IPS DF 4.7 (cell line): ENCODE data around the gene L3MBTL4.
A peak's percentile ranks its signal among the peaks of the same experiment; 100 is the strongest.

ENCODE experiments used
- DNase-seq: peaks from one replicate; pipeline ENCODE4 v3.0.0-alpha.2; 2013; ENCODE audit warnings: low spot score; ENCODE audit errors: extremely low read depth

L3MBTL4 gene

DNA sequence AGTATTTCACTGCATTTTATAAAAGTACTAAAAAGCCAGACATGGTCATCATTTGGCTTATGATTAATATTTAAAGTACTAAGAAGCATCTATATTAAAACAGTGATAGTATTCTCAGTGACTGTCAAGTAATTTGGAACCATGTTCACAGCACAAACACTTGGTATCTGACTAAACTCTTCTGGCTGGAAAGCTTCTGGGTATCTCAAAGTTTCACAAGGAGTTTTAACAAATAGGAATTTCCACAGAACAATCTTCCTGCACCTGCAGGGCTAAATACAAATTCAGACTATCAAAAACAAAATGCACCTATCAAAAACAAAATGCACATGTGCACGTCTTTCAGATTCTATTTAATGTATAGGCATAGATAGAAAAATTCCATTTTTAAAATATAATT, 158.8 kb downstream of the L3MBTL4 start:
- DNase-seq: no peak

DNA sequence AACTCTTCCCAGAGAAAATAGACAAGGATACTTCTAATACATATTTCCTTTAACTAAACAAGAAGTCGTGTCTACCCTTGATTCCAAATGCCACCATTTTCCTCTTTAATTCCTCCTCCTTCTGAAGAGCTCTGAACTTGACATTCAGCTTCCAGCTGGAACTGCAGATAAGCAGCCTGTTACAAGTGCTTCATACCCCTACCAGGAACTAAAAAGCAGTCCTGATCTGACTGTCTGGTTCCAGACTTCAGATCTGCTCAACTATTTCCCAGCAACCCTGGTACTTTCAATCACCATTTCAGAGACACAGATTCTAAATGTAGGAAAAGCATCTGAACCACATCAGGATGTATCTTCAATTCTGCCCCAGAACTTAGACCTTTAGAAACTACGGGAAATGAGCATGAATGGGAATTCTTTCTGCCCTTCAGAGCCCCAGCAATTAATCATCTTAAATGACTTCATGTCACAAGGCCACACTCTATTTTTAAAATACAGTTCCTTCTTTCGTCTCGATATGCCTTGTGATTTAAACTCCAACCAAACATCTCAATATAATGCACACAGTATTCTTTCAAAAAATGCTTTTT, 159.5 kb downstream of the L3MBTL4 start:
- no peak for DNase-seq

DNA sequence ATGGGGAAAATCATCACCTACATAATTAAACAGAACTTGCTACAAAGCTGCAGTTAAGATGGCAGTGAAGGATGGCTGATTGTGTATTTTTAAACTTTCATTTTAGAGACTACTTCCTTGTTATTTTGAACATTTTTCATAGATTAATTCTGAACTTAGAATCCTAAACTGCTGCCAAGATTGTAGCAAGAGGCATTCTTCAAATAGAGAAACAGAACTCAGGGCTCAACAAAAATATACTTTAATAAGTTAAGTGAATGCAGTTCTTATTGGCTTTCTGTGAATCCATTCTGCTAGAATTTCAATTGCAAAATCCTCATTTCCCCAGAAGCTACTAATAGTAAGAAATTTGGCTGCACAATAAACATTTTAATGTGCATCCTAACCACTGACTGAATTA, 160.3 kb downstream of the L3MBTL4 start:
- DNase-seq: no peak

DNA sequence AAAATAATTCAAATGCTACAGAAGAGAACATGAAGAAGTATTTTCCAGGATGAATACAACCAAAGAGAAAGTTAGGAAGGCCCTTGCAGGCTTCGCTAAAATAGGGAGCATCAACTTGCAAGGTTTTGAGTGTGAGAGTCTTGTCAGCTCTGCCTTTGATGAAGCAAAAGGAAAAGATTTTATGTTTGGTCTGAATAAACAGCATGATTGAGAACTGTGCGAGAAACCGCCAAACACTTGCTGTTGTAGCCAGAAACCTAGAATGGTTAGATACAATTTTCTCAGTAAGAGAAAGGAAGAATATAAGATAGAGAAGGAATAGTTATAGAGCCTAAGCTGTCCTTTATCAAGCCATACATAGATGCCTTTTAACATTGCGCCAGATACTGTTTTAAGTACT, 163.6 kb downstream of the L3MBTL4 start:
- no peak for DNase-seq

DNA sequence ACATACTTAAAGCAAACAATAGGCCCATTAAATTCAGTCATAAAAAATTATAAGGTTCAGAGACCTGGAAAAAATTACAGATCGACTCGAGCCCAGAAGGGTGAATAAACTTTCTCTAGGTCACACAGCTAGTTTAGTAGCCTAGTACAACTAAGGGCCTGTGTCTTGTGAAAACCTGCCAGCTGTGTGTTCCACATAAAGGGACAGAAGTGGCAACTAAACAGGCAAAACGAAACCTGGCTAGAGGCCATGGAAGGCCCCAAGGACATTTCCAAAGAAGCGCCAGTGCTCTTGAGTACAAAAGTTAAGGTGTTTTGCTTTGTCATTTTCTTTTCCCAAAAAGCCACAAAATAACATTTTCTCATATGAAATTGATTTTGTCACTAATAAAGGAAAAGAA, 164.9 kb downstream of the L3MBTL4 start:
- DNase-seq: no peak

DNA sequence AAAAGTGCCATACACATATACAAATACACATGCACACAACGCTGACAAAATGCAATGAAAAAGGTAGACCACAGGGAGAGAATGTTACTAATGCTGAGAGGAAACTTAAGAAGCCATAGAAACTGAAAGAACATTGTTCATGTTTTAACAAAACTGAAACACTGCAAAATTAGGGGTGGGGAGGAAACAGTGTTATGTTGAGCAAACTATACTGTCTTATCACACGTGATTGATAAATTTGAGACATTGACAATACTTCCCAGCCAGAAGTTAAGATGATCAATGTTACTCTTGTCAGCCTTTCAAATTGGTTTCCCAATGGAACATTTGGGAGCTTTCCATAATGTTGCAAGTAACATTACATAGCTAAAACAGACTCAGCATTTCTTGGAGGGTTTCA, 165.5 kb downstream of the L3MBTL4 start:
- DNase-seq: no peak

DNA sequence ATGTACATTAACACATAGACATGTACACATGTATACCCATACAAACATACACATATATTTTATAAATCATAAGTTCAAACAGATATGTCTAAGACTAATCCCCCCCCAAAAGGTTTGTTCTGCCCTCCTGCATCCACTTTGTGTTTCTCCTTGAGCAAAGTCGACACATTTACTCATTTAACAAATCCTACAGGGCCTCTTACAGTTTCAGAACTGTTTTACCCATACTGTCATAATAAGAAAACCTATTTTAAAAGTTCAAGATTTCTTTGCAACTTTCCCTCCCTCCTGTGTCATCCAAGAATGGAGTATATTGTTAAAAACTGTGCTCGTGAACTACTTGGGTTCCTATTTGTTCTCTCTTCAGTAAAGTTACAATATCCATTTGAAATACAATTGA, 166.7 kb downstream of the L3MBTL4 start:
- no peak for DNase-seq

DNA sequence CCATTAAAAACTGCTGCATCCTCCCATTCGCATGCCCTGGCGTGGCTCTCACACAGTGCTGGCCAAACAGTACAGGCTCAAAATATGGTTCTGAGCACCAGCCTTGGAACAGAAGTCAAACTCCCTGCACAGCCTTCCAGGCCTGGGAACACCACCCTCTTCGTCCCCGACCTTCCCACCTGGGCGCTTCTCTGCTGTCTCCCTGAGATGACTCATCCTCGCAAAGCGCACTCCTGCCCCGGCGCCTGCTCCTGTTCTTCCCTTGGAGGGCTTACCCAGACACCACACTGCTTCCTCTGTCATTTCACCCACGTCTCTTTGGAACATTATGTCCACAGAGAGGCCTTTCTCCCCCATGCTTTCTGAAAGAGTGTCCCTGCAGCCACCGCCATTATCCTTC, 172.7 kb downstream of the L3MBTL4 start:
- no peak for DNase-seq

DNA sequence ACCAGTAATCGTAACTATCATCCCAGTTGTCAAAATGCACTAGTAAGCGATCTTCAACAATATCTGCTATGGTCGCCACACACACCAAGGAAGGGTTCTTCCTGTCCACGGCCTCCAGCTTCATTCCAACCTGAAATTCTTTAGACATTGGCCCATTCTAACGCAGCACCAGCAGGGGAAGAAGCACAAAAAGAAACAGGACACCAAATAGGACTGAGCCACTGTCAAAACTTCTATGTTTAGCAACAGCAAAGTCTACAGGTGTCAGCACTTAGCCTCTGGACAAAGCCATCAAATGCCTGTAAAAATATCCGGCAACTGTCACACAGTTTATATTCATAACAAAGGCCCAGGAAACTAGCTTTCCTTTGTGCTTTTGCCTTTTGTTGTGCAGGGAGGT, 175.0 kb downstream of the L3MBTL4 start:
- no peak for DNase-seq

DNA sequence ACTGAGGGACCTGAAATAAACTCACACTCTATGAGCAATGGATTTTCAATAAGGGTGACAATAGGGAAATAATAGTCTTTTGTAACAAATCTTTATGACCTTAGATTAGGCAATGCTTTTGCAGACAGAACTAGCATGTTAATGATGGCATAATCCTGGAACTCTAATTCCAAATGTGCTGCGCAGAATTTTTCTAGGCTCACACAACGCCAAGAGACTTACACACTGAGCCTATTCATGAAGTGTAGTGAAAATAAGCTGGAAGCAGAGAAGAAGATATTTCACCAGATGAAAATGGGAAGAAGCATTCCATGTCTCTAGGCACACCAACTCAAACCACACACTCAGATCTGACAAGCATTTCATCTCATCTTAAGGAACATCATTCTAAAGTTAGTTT, 178.5 kb downstream of the L3MBTL4 start:
- no peak for DNase-seq

DNA sequence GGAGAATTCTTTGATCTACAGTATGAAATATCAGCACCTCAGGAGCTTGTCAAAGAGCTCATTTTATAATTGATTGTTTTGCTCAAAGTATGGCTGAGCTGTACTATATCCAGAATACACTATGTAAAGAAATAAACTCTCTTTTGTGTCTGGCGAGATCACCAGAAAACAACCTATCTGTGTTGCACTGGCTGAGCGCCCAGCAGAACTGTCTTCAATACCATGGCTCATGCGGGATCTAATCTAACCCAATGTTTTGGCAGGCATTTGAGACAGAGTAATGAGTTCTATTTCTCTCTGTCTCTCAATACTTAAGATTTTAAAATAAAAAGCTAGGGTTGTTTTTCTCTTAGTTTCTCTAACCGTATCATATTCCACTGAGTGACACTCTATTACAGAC, 192.4 kb downstream of the L3MBTL4 start:
- DNase-seq: no peak

DNA sequence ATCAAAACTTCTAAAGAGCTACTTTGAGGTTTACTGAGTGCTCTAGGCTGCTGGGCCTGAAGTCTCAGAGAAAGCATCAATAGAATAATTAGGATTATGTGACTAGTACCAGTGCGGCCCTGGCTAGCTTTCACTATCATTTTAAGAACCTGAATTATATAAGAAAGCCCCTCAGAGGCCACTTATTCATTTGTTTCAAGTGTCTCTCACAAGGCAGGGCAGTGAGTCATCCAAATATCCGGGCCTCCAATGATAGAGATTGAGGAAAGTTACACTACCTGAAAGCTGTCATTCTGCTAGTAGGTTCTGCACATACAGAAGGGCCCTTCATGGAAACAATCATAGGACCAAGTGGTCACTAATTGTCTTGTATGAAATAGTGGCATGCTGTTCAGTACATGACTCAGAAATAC, 193.1 kb downstream of the L3MBTL4 start:
- DNase-seq: no peak

DNA sequence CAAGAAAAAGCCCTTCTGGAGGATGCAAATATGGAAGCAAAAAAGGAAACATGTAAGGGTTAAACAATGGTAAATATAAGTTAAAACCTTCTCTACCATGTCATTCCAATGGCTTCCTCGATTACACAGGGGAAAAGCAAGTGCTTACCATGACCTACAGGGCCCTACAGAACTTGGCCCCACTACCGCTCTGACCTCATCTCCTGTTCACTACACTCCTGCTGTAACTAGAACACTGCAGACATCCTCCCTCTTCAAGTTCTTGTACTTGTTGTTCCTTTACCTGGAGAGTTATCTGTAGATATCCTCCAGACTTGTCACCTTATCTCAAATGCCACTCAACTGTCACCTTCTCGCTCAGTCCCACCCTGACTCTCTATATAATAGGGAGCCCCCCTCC, 194.6 kb downstream of the L3MBTL4 start:
- DNase-seq: no peak

DNA sequence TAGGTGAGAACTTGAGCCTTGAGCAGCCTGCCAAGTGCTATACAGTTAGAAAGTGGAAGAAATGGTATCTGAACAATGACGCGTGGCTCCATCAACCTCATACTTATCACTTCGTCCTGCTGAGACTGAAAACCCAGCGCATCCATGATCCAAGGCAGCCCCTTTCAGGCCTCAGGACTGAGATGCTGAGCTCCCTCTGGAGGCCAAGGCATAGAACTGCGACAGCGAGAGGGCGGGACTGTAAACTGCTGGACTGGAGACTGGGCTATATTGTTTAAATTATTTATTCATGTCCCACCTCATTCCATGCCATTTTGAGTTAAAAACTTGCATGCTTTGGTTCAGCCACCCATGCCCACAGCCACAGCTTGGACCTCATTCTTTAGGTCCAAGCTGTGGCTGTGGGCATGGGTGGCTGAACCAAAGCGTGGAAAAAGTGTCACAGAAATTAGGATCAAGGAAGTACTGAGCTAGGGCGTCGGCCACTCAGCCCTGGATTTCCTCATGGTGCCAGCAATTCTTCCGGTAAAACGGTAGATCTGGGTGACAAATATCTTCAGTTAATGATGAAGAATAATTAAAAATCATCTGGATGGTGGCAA, 195.5 kb downstream of the L3MBTL4 start:
- peak; percentile 56 for DNase-seq

DNA sequence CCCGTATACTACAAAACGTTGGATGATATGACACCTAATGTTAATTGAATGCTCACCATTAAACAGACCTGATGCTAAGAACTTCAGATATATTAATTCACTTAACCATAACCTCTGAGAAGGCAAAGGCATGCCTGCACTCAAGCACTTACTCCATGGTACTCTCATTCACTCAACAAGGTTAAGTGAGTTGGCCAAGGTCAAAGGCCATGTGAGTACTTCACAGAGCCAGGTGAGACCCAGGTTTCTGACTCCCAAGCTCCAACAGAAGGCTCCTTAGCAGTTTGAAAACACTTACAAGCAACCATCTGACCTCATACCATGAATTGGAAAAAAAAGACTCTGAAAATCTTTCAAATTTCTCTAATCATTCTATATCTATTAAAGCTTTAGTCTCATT, 198.8 kb downstream of the L3MBTL4 start:
- no peak for DNase-seq

DNA sequence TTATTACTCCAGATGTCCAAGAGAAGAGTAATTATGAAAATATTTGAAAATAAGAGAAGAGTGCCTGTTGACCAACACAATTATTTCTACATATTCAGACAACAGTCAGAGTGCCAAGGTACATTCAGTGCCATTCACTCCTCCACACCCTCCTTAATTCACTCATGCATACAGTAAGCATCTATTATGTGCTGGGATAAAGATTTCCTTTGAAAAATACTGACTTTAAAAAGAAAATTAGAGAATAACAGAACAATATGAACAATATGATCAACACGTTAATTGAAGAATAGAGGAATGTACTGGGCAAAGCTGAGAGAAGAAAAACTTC, 203.6 kb downstream of the L3MBTL4 start:
- DNase-seq: no peak

DNA sequence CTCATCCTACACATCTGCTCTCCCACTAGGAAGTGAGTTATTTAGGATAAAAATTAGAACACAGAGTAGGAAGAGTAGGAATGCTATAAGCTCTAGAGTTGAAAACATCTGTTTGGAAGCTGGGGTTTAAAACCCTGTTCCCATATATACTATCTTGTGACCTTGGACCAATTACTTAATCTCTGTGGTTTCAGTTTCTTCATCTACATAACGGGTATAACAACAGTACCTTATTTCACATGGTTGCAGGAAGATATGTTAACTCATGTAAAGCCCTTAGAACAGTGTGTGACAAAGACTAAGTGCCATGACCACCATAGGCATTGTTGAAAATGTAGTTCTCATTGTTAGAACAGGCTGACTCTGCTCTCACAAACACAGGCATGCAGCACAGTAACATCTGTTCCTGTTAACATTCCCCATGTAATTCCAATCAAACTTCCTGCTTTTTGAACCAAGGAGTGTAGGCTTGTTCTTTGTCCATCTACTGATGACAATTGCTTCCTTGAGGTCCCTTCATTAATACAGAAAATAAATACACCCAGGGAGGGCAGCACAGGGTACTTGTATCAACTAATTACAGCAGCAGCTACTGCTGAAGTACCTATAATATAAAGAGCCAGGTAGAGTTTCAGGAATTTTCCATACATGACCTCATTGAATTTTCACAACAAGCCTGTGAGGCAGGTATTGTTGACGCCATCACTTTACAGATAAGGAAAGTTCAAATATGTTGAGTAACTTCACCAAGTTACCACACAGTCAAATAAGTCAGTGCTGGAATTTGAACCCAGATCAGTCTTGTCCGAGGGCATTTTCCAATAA, 204.2 kb downstream of the L3MBTL4 start:
- DNase-seq: no peak

DNA sequence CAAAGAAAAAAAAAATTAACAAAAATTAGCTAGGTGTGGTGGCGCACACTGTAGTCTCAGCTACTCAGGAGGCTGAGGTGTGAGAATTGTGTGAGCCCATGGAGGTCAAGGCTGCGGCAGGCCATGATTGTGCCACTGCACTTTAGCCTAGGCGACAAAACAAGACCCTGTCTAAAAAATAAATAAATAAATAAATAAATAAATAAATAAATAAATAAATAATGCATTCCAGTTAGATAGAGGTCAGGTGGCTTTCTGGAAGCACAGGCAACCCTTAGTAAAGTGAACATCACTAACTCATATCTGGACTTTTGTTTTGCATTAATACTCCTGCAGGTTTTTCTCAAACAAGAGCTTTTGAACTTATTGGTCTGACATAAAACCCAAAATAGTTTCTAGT, 206.8 kb downstream of the L3MBTL4 start:
- no peak for DNase-seq

DNA sequence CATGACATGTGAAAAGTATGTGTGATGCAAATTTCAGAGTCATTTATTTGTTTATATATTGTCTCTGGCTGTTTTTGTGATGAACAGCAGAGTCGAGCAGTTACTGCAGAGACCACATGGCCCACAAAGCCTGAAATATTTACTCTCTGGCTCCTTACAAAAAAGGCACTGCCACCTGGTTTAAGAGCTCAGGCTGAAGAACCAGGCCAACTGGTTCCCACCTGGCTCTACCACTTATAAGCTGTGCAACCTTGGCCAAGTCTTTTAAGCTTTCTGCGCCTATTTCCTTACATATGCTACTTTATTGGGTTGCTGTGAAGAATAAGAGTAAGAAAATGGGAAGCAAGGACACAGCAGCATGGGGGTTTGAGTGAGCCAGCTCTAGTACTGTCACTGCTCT, 207.6 kb downstream of the L3MBTL4 start:
- DNase-seq: no peak

DNA sequence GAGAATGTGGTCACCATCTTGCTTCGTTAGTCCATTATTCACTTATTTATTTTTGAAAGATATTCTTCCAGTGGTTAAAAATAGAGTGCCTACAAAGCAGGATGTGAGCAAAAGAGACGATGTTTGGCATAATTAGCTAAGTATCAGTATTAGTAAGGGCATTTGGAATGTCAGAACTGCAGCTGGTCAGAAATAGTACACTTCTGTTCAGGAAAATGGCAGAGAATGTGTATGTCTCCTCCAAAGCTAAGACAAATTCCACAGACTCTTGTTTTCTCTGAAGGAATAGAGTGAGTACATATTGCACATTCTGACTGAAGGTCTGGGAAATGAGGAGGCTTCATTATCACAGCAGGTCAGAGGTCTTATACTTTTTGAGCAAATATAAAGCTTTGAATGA, 209.0 kb downstream of the L3MBTL4 start:
- no peak for DNase-seq

DNA sequence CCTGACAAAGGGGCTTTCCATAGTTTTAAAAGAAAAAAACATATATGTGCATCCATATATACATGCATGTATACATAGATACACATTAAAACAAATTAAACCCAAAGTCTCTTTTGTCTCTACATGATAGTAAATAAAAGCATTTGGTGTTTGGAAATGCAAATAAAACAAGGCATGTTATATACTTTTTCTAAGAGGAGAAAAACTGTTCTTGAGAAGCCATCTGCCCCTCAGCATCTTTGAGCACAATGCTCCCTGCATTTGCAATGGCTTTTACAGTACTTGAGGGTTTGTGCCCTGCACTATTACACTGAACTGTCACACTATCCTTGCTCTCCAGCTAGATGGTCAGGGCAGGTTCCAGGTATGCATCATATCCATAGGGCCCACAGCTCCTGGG, 210.2 kb downstream of the L3MBTL4 start:
- no peak for DNase-seq

DNA sequence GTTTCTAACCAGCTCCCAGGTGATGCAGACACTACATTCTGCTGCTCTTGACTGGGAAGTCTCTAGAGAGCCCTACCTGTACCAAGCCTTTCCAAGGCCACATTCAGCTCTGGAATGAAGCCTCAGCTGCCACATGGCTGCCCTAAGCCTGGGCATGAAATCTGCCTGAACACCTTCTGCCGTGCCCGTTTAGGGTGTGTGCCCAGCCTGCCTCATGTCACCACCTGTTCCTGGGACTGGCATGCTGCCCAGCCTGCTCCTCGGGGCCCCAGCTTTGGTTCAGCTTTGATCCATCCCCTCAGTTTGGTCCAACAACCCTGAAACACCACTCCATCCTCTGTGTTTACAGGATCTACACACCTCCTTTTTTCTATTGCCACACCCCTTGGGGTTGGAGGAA, 210.9 kb downstream of the L3MBTL4 start:
- no peak for DNase-seq

DNA sequence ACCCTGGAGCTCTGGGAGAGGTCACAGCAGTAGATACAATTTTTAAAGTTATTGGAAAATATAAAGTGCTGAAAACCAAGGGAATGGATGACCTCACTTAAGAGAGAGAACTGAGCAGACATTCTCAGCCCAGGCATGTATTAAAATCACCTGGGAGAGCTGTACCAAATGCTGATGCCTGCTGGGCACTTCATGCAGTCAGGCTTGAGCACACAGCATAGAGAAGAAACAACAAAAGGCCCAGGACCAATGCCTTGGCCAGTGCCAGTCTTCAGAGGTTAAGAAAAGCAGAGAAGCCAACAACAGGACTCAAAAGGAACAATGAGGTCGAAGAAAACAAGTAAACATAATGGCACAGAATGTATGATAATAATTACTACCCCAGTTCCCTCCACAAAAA, 211.8 kb downstream of the L3MBTL4 start:
- no peak for DNase-seq
